K562 (cell line): Measurements from ENCODE around the gene CMTM1. TPM values are rescaled to one million over a fixed set of nuclear protein-coding genes. Genes with fewer than 3 reads are reported as not detected.

Experiments
- BCL6 ChIP-seq: fragments of 250-450 bp; sonication (Bioruptor Pico); IDR thresholded peaks from 2 replicates; pipeline ENCODE4 v1.4.0; 2020
- ELF4 ChIP-seq: fragments of 450-650 bp; formaldehyde crosslinking; IDR thresholded peaks from 2 replicates; pipeline ENCODE4 v1.4.0; 2022; ENCODE audit warnings: missing genetic modification characterization
- HNRNPLL ChIP-seq: fragments of 200-400 bp; formaldehyde crosslinking; IDR thresholded peaks from 2 replicates; pipeline ENCODE4 v1.6.1; 2017; ENCODE audit warnings: low read length, low read depth, mild to moderate bottlenecking; ENCODE audit not compliant: poor library complexity, severe bottlenecking
- JUNB ChIP-seq: fragments of 450-650 bp; formaldehyde crosslinking; conservative IDR thresholded peaks from 2 replicates; pipeline ENCODE4 v1.4.0; 2020; ENCODE audit warnings: mild to moderate bottlenecking
- MTA2 ChIP-seq: fragments of 450-650 bp; IDR thresholded peaks from 2 replicates; pipeline ENCODE4 v1.6.1; 2016; ENCODE audit warnings: low read depth
- PTTG1 ChIP-seq: fragments of 450-650 bp; IDR thresholded peaks from 2 replicates; pipeline ENCODE4 v1.6.1; 2016; ENCODE audit warnings: low read depth, mild to moderate bottlenecking, missing genetic modification characterization, missing compliant biosample characterization
- SMARCA5 ChIP-seq: fragments of 450-650 bp; IDR thresholded peaks from 2 replicates; pipeline ENCODE4 v1.6.1; 2016
- TEAD1 ChIP-seq, 2 experiments: fragments of 450-650 bp in 1 of 2; sonication (generic) in 1 of 2; formaldehyde crosslinking; IDR thresholded peaks; 2 replicates each; pipeline versions ENCODE4 v1.4.0 to v1.8.0; 2020 to 2022; ENCODE audit warnings: mild to moderate bottlenecking in 2 of 2, missing genetic modification reagents in 1 of 2
- TOE1 ChIP-seq, 2 experiments: fragments of 450-650 bp in 1 of 2; sonication (generic) in 1 of 2; formaldehyde crosslinking in 1 of 2; IDR thresholded peaks; 2 replicates each; pipeline versions ENCODE4 v1.7.1 to v1.8.0; 2016 to 2022; ENCODE audit warnings: borderline replicate concordance in 2 of 2, mild to moderate bottlenecking in 2 of 2, antibody characterized with exemption in 1 of 2, inconsistent platforms in 1 of 2, low read depth in 1 of 2, missing genetic modification reagents in 1 of 2, moderate library complexity in 1 of 2
- ZBTB1 ChIP-seq: sonication (generic); formaldehyde crosslinking; IDR thresholded peaks from 2 replicates; pipeline ENCODE4 v1.8.1; 2023; ENCODE audit warnings: missing genetic modification reagents, low read depth, mild to moderate bottlenecking, borderline replicate concordance
- ZFP1 ChIP-seq: fragments of 450-650 bp; formaldehyde crosslinking; IDR thresholded peaks from 2 replicates; pipeline ENCODE4 v1.4.0; 2020; ENCODE audit warnings: mild to moderate bottlenecking, mixed read lengths
- ZNF445 ChIP-seq: fragments of 250-450 bp; sonication (Bioruptor Pico); IDR thresholded peaks from 2 replicates; pipeline ENCODE4 v1.4.0; 2020; ENCODE audit warnings: low read depth, mild to moderate bottlenecking, moderate library complexity
- ZNF583 ChIP-seq: fragments of 250-450 bp; sonication (Bioruptor Pico); IDR thresholded peaks from 2 replicates; pipeline ENCODE4 v1.4.0; 2020
- ZNF584 ChIP-seq: fragments of 200-800 bp; sonication (Bioruptor generic); IDR thresholded peaks from 2 replicates; pipeline ENCODE4 v1.6.1; 2016; ENCODE audit warnings: low read depth, mild to moderate bottlenecking, missing genetic modification characterization, missing compliant biosample characterization
- ZNF644 ChIP-seq: fragments of 200-800 bp; sonication (Bioruptor generic); IDR thresholded peaks from 2 replicates; pipeline ENCODE4 v1.6.1; 2016; ENCODE audit warnings: low read depth, missing genetic modification characterization, missing compliant biosample characterization
- polyA plus RNA-seq, 8 experiments: library from polyadenylated mRNA; depleted of rRNA in 4 of 8; stranded (reverse) in 5 of 8; unstranded in 3 of 8; fragments of >200 nt; fragmentation: Nextera tagmentation in 2 of 8; fragmentation: Illumina TruSeq in 1 of 8; extraction: Ambion mirVana in 2 of 8; extraction: Trizol in 1 of 8; gene quantifications; 2 replicates each; pipeline versions ENCODE4 v1.2.1 to v1.2.3, GENCODE V29; 2011 to 2014; ENCODE audit warnings: inconsistent platforms in 1 of 8, missing spikeins in 1 of 8
- total RNA-seq, 7 experiments: library from RNA; depleted of rRNA in 6 of 7; stranded (reverse); fragments of >200 nt in 6 of 7; fragmentation: Illumina TruSeq in 2 of 7; extraction: Trizol in 2 of 7; gene quantifications; 2 replicates each; pipeline versions ENCODE4 v1.2.1 to v1.2.3, GENCODE V29; 2011 to 2021; ENCODE audit warnings: low replicate concordance in 1 of 7
- TF ChIP-seq, protein P1 (sequence below): fragments of 250-450 bp; sonication (Bioruptor Pico); IDR thresholded peaks from 2 replicates; pipeline ENCODE4 v1.5.1; 2021; ENCODE audit warnings: mild to moderate bottlenecking
- TF ChIP-seq, protein P2 (sequence below): fragments of 450-650 bp; IDR thresholded peaks from 2 replicates; pipeline ENCODE4 v1.6.1; 2016; ENCODE audit warnings: borderline replicate concordance
- TF ChIP-seq, protein P3 (sequence below): IDR thresholded peaks from 2 replicates; pipeline ENCODE4 v1.6.1; 2011; ENCODE audit warnings: borderline replicate concordance, low read depth, mild to moderate bottlenecking, moderate library complexity, low read length; ENCODE audit not compliant: insufficient read depth, poor library complexity, severe bottlenecking
- TF ChIP-seq, protein P4 (sequence below): fragments of 450-650 bp; conservative IDR thresholded peaks from 2 replicates; pipeline ENCODE4 v1.6.1; 2016; ENCODE audit warnings: missing genetic modification characterization, low read depth, mild to moderate bottlenecking, missing compliant biosample characterization, moderate library complexity

CMTM1 gene
- total and polyA plus RNA-seq, 9 of the 15 experiments (the other 6 are each of a cell fraction or from before 2014, with no cell fraction given): 0.25 to 2.6 (median 1.1) TPM; not detected in 2

DNA sequence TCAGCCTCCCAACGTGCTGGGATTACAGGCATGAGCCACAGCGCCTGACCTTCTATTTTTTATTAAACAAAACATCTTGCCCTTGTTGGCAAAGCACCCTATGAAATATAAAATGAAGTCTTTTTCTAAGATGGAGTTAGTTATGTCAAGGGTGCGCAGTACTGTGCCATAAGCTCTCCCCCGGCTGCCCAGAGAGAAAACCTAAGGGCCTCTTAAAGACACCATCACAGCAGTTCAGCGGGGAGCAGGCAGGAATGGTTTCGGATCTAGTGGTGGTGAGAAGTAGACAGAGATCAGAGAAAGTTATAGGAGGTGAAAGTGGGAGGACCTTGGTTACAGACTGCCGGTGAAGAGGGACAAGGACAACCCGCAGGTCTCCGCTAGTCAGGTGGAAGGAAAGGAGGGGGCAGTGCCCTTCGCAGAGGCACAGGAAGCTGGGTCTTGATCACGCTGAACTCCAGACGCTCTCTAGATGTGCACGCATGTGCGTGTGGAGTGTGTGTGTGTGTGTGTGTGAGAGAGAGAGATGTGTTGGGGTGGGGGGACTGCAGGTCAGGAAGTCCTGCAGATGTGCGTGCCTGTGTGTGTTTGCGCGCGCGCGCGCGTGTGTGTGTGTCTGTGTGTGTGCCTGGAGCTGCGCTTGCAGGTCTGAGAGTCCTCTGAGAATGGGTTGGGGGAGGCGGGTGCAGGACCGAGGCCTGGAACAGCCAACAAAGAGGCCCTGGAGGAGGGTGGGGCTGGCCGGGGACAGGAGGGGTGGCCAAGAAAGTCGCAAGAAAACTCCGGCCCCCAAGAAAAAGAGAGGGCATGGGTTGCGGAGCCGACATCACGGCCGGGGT lies 37.5 kb downstream of the CMTM1 start (continued):
- TF ChIP-seq, protein P1, sequence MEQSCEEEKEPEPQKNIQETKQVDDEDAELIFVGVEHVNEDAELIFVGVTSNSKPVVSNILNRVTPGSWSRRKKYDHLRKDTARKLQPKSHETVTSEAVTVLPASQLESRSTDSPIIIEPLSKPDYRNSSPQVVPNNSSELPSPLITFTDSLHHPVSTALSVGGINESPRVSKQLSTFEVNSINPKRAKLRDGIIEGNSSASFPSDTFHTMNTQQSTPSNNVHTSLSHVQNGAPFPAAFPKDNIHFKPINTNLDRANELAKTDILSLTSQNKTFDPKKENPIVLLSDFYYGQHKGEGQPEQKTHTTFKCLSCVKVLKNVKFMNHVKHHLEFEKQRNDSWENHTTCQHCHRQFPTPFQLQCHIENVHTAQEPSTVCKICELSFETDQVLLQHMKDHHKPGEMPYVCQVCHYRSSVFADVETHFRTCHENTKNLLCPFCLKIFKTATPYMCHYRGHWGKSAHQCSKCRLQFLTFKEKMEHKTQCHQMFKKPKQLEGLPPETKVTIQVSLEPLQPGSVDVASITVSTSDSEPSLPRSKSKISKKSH (CRISPR knock-in tag): no peak
- TF ChIP-seq TEAD1 (CRISPR knock-in tag; IDR thresholded peaks at IDR 0.05) (peak in 1 of 2 experiments; percentile 88; a peak in 2 of 4 replicates), ZNF445 (CRISPR knock-in tag) (0 out of 2 replicates have a peak, but pooled peaks have one; percentile 65), MTA2 (0 out of 2 replicates have a peak, but pooled peaks have one; percentile 11), HNRNPLL (peak; percentile 18), TOE1 (IDR thresholded peaks at IDR 0.05; ENCODE audit: borderline replicate concordance) (peak; percentile 18; the same call in 1 of the 2 replicates), TOE1 (CRISPR knock-in tag; IDR thresholded peaks at IDR 0.05; ENCODE audit: borderline replicate concordance, low read depth) (no peak), ZFP1 (CRISPR knock-in tag) (peak; percentile 49; the same call in 1 of the 2 replicates), ZNF583 (CRISPR knock-in tag) (peak; percentile 91), SMARCA5 (0 out of 2 replicates have a peak, but pooled peaks have one; percentile 24), ELF4 (CRISPR knock-in tag) (0 out of 2 replicates have a peak, but pooled peaks have one; percentile 53), ZBTB1 (CRISPR knock-in tag) (no peak), JUNB (CRISPR knock-in tag) (no peak), ZNF584 (CRISPR knock-in tag) (peak; percentile 87), BCL6 (CRISPR knock-in tag) (peak; percentile 51; the same call in 1 of the 2 replicates), PTTG1 (tag) (peak; percentile 88), ZNF644 (peak; percentile 58; the same call in 1 of the 2 replicates)
- TF ChIP-seq, protein P2, sequence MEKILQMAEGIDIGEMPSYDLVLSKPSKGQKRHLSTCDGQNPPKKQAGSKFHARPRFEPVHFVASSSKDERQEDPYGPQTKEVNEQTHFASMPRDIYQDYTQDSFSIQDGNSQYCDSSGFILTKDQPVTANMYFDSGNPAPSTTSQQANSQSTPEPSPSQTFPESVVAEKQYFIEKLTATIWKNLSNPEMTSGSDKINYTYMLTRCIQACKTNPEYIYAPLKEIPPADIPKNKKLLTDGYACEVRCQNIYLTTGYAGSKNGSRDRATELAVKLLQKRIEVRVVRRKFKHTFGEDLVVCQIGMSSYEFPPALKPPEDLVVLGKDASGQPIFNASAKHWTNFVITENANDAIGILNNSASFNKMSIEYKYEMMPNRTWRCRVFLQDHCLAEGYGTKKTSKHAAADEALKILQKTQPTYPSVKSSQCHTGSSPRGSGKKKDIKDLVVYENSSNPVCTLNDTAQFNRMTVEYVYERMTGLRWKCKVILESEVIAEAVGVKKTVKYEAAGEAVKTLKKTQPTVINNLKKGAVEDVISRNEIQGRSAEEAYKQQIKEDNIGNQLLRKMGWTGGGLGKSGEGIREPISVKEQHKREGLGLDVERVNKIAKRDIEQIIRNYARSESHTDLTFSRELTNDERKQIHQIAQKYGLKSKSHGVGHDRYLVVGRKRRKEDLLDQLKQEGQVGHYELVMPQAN: 0 out of 2 replicates have a peak, but pooled peaks have one; percentile 60
- TF ChIP-seq, protein P3, sequence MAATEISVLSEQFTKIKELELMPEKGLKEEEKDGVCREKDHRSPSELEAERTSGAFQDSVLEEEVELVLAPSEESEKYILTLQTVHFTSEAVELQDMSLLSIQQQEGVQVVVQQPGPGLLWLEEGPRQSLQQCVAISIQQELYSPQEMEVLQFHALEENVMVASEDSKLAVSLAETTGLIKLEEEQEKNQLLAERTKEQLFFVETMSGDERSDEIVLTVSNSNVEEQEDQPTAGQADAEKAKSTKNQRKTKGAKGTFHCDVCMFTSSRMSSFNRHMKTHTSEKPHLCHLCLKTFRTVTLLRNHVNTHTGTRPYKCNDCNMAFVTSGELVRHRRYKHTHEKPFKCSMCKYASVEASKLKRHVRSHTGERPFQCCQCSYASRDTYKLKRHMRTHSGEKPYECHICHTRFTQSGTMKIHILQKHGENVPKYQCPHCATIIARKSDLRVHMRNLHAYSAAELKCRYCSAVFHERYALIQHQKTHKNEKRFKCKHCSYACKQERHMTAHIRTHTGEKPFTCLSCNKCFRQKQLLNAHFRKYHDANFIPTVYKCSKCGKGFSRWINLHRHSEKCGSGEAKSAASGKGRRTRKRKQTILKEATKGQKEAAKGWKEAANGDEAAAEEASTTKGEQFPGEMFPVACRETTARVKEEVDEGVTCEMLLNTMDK: no peak
- TF ChIP-seq, protein P4, sequence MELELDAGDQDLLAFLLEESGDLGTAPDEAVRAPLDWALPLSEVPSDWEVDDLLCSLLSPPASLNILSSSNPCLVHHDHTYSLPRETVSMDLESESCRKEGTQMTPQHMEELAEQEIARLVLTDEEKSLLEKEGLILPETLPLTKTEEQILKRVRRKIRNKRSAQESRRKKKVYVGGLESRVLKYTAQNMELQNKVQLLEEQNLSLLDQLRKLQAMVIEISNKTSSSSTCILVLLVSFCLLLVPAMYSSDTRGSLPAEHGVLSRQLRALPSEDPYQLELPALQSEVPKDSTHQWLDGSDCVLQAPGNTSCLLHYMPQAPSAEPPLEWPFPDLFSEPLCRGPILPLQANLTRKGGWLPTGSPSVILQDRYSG: peak; percentile 90
